Retinal pigment epithelial cell (primary cell): ENCODE data around the gene NUP160.
"Not testable (repeated sequence)": the region's sequence is repeated elsewhere in the genome, so short reads cannot be mapped to it uniquely, and the experiment has no call there.

Experiments
- DNase-seq: peaks from one replicate; pipeline ENCODE4 v3.0.0-alpha.2; 2010; ENCODE audit warnings: low read depth
- H3K4me3 ChIP-seq: 2 replicates; pipeline ENCODE4 v1.5.1; 2011; ENCODE audit warnings: mild to moderate bottlenecking, low read length, control low read depth, moderate library complexity
- TF ChIP-seq, protein P1 (sequence below): conservative IDR thresholded peaks from 2 replicates; pipeline ENCODE4 v1.5.1; 2011; ENCODE audit warnings: low read depth, low read length, control low read depth, inconsistent platforms

Gene NUP160

DNA sequence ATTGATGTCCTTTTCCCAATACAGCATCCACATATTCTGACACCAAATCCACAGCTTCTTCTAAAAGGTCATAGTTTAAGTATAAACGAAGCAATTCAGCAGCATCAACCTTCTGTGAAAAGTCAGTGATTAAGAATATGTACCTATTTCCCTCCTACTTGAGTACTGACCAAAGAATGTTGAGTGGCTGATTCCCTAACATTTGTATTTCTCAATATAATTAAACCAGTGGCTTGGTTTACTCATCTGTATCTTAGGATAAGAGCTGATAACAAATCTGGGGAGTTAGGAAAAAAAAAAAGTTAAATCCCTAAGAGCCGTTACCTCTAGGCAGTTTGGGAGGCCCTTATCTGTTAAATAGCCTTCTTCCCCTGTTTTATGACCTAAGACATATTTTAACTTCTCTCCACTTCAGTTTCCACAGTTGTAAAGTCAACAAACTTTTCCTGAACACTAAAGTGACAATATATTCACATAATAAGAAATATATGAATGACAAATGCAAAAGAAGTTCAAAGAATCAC lies 65.0 kb downstream of the NUP160 start:
- H3K4me3 ChIP-seq: no peak overlapping the region
- DNase-seq: no peak
- TF ChIP-seq, protein P1, sequence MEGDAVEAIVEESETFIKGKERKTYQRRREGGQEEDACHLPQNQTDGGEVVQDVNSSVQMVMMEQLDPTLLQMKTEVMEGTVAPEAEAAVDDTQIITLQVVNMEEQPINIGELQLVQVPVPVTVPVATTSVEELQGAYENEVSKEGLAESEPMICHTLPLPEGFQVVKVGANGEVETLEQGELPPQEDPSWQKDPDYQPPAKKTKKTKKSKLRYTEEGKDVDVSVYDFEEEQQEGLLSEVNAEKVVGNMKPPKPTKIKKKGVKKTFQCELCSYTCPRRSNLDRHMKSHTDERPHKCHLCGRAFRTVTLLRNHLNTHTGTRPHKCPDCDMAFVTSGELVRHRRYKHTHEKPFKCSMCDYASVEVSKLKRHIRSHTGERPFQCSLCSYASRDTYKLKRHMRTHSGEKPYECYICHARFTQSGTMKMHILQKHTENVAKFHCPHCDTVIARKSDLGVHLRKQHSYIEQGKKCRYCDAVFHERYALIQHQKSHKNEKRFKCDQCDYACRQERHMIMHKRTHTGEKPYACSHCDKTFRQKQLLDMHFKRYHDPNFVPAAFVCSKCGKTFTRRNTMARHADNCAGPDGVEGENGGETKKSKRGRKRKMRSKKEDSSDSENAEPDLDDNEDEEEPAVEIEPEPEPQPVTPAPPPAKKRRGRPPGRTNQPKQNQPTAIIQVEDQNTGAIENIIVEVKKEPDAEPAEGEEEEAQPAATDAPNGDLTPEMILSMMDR: no peak

DNA sequence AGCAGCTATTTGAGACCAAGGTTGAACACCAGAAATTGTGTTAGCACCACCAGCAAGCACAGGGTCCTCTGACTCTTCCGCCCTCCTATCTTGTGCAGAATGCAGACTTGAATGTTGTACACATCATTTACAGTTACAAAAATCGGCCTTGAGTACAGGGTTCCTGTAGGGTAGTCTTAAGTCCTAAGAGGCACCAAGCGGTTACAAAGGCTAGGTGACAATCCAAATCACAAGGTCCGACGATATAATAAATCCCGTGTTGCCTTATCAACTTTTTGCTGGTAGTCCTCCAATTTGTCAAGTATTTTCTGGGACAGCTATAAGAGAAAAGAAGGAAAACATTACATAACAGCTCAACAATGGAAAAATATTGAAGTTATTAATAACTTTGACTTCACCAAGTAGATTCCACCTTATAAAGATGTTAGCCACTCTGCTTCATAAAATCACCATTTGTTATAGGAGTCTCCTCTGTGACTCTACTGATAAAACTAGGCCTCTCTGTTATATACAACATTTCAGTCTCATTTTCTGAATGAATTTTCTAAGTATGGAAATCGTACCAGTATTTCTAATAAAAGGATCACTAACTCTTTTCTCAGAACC lies 69.2 kb downstream of the NUP160 start:
- TF ChIP-seq, protein P1: no peak
- H3K4me3 ChIP-seq: no peak overlapping the region
- no peak for DNase-seq

DNA sequence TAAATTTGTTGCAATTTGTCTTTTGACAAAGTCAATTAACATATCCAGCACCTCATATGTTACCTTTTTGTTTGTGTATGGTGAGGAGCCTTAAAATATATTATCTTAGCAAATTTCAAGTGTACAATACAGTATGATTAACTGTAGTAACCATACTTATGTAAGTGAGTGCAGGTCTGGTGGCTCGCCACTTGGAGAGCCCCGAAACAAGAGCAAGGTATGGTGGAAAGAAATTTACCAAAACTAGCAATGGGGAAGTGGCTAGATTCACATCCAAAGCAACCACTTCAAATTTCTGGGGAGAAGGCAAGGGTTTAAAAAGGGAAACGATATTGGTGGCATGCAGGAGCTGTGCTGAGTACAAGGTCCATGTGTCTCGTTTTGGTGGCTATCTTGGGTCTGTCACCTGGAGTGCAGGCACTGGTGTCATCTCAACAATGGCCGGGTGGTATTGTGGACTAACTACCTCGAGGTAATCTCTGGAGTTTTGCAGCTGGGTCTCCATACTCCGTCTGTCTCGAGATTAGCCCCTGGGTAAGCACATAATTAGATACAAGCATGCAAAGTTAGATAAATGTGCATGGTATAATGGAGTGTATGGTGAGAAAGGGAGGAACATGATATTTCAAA lies 72.8 kb downstream of the NUP160 start:
- DNase-seq: no peak
- H3K4me3 ChIP-seq: no peak overlapping the region
- TF ChIP-seq, protein P1: no peak

DNA sequence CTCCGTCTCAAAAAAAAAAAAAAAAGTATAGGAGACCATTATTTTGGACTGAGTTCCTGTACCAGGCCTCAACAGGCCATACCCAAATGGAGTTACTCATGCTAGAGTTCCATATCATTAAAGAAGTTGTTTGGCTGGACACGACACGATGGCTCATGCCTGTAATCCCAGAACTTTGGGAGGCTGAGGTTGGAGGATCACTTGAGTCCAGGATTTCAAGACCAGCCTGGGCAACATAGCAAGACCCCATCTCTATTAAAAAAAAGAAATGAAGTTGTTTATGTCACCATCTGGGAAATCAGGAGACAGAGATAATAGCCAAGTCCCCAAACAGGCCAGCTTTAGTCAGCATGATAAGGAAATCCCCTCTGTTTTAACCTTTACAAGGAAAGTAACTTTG lies 74.3 kb downstream of the NUP160 start:
- TF ChIP-seq, protein P1: no peak
- no peak for DNase-seq
- H3K4me3 ChIP-seq: no peak overlapping the region

DNA sequence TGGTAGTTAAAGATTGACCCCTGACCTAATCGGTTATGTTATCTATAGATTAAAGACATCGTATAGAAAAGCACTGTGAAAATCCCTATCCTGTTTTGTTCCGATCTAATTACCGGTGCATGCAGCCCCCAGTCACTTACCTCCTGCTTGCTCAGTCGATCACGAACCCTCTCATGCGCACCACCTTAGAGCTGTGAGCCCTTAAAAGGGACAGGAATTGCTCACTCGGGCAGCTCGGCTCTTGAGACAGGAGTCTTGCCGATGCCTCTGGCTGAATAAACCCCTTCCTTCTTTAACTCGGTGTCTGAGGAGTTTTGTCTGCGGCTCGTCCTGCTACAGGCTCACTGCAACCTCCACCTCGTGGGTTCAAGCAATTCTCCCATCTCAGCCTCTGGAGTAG lies 78.6 kb downstream of the NUP160 start:
- H3K4me3 ChIP-seq, DNase-seq: not testable (repeated sequence)

DNA sequence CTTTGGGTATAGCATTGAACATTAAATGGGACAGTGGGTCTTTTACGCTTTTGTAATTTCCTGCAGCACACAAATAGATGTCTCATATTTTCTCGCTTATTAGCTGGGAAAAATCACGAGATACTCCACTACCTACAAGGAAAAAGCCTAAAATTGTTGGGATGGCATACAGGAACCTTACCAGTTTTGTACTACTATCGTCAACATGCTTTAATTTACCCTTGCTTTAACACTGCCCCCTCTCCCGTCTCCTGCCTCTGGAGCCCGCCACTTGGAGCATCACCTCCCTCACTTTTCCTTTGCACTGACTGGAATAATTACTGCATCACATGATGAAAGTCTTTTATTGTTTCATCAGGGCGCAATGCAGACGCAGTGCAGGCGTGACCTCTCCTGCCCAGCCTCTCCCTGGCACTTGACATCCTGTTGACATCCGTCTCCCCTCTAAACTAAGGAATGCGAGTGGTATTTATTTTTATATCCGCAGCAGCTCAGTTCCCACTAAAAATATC lies 80.0 kb downstream of the NUP160 start:
- DNase-seq: peak; percentile 91
- TF ChIP-seq, protein P1: no peak
- H3K4me3 ChIP-seq: peak overlapping the region; percentile 50

DNA sequence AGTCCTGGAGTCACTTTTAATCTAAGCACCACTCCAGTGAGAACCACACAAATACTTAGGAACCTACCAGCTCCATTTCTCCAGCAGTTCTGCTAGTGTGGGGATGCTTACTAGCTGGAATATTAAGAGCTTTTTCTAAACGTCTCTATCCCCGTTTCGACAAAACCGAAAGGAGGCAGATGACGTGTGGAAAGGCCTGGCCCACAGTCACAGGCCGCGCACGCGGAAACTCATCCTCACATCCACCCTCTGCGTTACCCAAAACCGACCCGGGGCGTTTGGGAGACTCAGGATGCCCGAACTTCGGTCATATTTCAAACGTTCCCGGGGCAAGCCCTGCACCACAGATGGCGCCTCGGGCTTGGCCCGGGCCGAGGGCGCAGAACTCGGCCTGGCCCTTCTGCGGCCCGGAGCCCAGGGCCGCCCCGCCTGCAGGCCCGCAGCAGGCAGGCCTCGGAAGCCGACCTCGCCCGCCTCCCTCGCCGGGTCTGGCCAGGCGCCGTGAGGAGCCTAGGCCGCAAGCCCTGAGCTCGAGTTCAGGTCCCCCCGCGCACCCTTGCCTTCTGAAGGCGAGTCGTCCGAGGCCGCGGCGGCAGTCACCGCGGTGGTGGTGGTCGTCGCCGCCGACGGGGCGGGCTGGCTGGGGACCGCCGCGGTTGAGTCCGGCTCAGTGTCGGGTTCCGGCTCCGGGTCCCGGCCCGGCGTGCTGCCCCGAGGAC lies 81.5 kb downstream of the NUP160 start:
- peak overlapping the region; percentile 94 for H3K4me3 ChIP-seq
- DNase-seq: no peak
- TF ChIP-seq, protein P1: no peak
